Psoas muscle (tissue), 8 donors: ENCODE results near the gene ADCY1. TPM values are rescaled to one million over a fixed set of nuclear protein-coding genes. Genes with fewer than 3 reads are reported as not detected.

ENCODE experiments used
- ATAC-seq, 4 donors: fragments of 200-7000 bp; cut with Tn5 transposase; one replicate each; pipeline ENCODE4 v1.9.1; 2020; ENCODE audit warnings: moderate library complexity in 3 of 4, mild to moderate bottlenecking in 2 of 4
- DNase-seq, 2 donors: peaks; one replicate each; pipeline ENCODE4 v3.0.0-alpha.2; 2020
- H3K27ac ChIP-seq: fragments of 200-600 bp; one replicate; pipeline ENCODE4 v1.8.0; 2022
- H3K27me3 ChIP-seq, 3 donors: fragments of 200-600 bp in 1 of 3; one replicate each; pipeline versions ENCODE4 v1.6.1 to v1.8.0; 2013 to 2022; ENCODE audit warnings: low read length in 2 of 3, mild to moderate bottlenecking in 2 of 3, moderate library complexity in 1 of 3; ENCODE audit not compliant: insufficient read depth in 3 of 3
- H3K36me3 ChIP-seq, 2 donors: fragments of 200-600 bp in 1 of 2; one replicate each; pipeline versions ENCODE4 v1.6.1 to v1.8.0; 2013 to 2022; ENCODE audit warnings: low read depth in 1 of 2, mild to moderate bottlenecking in 1 of 2, moderate library complexity in 1 of 2; ENCODE audit not compliant: insufficient read depth in 1 of 2
- H3K4me1 ChIP-seq: fragments of 200-600 bp; one replicate; pipeline ENCODE4 v1.8.0; 2022
- H3K4me3 ChIP-seq: fragments of 200-600 bp; one replicate; pipeline ENCODE4 v1.8.0; 2022; ENCODE audit warnings: mild to moderate bottlenecking
- H3K9me3 ChIP-seq: fragments of 200-600 bp; one replicate; pipeline ENCODE4 v1.8.0; 2022
- WGBS, 3 donors: extraction: QIAGEN DNeasy Blood & Tissue Kit; methylation state at CpG; one replicate each; pipeline versions ENCODE4 v1.1.6 to v1.1.7; 2013; 5-methylcytosine and 5-hydroxymethylcytosine counted together
- intact Hi-C, 2 donors: fragments of 100-400 bp; cut with DNase I; formaldehyde crosslinking; loops; one replicate each; pipeline versions ENCODE4 v1.11.0 to v1.14.2; 2022
- polyA plus RNA-seq, 3 donors: library from polyadenylated mRNA; stranded (reverse); fragments of 200-250 nt; gene quantifications; one replicate each; pipeline ENCODE4 v1.2.3, GENCODE V29; 2013
- total RNA-seq, 4 donors: library from RNA; stranded (reverse); fragmentation: NEBNext Ultra II Directional in 2 of 4; extraction: Animal tissue kit (Norgen Biotek cat#: 25700) in 2 of 4; gene quantifications; one replicate each; pipeline versions ENCODE4 v1.2.1 to v1.2.4, GENCODE V29; 2021 to 2023
- TF ChIP-seq, protein P1 (sequence below): fragments of 200-600 bp; IDR thresholded peaks from one replicate; pipeline ENCODE4 v1.8.0; 2022; ENCODE audit warnings: antibody characterized with exemption
- donor health status: healthy with polysubstance abuse.
- donor health status: DM: no; HTN: no; CAD: no; lungs with moderate emphysema.
- donor health status: Bipolar disorder and iron deficiency.
- donor health status: healthy.
- donor health status: DM: yes; HTN: yes; CAD: no.
- donor health status: DM: no; HTN: no; CAD: no.
- donor health status: DM: no; HTN: no; CAD: no.
- donor health status: DM: yes; HTN: yes; CAD: no.

Gene ADCY1
- total and polyA plus RNA-seq, 7 donors, result 1.3 to 4.3 (median 2.2) TPM

DNA sequence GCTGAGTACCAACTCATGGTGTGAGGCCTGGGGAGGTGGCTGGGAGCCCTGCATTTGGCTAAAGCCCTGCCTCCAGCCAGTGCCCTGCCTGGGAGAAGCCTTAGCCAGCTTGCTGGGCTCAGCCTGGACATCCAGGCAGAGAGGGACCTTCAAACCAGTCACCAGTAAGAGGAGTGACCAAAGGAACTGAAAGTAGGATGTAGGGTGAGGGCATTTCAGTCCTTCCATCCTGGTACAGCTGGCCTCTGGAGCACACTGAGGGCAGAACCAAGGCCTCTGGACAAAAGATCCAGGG lies 124.8 kb downstream of the ADCY1 start:
- no peaks in the 10 kb centered on the region for H3K9me3 ChIP-seq
- no peaks in the 10 kb centered on the region for H3K36me3 ChIP-seq
- H3K4me3 ChIP-seq, result no peak overlapping the region
- no peak overlapping the region for H3K27ac ChIP-seq
- TF ChIP-seq, protein P1, sequence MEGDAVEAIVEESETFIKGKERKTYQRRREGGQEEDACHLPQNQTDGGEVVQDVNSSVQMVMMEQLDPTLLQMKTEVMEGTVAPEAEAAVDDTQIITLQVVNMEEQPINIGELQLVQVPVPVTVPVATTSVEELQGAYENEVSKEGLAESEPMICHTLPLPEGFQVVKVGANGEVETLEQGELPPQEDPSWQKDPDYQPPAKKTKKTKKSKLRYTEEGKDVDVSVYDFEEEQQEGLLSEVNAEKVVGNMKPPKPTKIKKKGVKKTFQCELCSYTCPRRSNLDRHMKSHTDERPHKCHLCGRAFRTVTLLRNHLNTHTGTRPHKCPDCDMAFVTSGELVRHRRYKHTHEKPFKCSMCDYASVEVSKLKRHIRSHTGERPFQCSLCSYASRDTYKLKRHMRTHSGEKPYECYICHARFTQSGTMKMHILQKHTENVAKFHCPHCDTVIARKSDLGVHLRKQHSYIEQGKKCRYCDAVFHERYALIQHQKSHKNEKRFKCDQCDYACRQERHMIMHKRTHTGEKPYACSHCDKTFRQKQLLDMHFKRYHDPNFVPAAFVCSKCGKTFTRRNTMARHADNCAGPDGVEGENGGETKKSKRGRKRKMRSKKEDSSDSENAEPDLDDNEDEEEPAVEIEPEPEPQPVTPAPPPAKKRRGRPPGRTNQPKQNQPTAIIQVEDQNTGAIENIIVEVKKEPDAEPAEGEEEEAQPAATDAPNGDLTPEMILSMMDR, result no peak
- ATAC-seq (no peak), DNase-seq (no peak)
- H3K27me3 ChIP-seq, result no peaks in the 10 kb centered on the region
- intact Hi-C loops, result no loop called here
- no peaks in the 10 kb centered on the region for H3K4me1 ChIP-seq

DNA sequence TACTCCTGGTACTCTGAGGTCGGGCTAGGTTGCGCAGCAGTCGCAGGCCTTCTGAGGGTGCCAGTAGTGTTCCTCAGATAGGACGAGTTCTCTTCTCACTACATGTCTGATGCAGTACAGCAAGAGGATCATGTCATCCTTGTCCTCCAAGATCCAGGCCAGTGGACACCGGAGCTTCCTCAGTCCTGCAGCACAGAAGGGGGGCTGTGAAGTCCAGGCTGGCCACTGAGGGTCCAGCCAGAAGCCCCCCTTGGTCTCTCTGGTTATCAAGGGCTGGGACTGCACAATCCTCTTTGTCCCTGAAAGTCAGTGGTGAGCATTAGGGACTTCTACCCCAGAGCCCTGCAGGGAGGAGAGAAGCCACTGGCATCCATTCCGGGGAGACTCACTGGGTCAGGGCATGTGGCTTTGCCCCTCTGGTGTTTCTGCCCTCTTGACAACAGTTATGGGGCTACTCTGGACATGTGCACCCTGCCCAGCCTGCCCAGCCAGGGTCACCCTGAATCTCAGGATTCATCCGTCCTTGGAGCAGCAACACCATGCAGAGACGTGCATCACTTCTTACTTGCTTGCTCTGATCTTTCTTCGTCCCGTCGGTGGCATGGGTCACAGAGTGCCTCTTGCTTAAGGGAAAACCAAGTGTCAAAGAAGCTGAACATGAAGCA lies 125.7 kb downstream of the ADCY1 start:
- intact Hi-C loops, result no loop called here
- TF ChIP-seq, protein P1, result no peak
- no peak overlapping the region for H3K4me3 ChIP-seq
- H3K36me3 ChIP-seq, result no peaks in the 10 kb centered on the region
- no peak for DNase-seq
- H3K27me3 ChIP-seq, result no peaks in the 10 kb centered on the region
- no peak overlapping the region for H3K27ac ChIP-seq
- ATAC-seq, result no peak
- no peaks in the 10 kb centered on the region for H3K4me1 ChIP-seq
- no peaks in the 10 kb centered on the region for H3K9me3 ChIP-seq
- 87 to 91% (median 89%) methylated on average over 11 of the region's 11 CpGs for WGBS, 3 donors

DNA sequence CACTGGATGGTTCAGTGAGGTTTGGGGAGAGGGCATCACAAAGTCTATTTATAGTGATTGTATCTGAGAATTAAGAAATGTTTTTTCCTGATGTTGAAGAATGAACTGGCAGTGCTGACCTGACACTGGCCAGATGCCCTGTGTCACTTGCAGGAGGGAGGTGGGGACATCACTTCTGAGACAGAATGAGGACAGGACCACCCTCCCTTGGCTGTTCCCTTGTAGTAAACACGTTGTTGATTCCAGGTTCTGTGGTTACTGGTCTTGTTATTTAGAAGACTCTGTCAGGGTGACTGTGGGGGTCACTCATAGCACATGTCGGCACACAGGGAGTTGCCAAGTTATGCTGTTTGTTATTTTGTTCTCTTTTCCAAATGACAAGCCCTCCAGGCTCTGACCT lies 126.4 kb downstream of the ADCY1 start:
- WGBS, 3 donors, result 18 to 23% (median 21%) methylated on average over 2 of the region's 2 CpGs
- Histone ChIP-seq H3K4me1 (no peaks in the 10 kb centered on the region), H3K27ac (no peak overlapping the region), H3K27me3 (no peaks in the 10 kb centered on the region), H3K4me3 (no peak overlapping the region), H3K9me3 (no peaks in the 10 kb centered on the region), H3K36me3 (no peaks in the 10 kb centered on the region)
- peak in 2 of 4 donors; percentile 24 for ATAC-seq
- intact Hi-C loops, result no loop called here
- TF ChIP-seq, protein P1, result no peak
- DNase-seq, result peak in 1 of 2 donors; percentile 55

DNA sequence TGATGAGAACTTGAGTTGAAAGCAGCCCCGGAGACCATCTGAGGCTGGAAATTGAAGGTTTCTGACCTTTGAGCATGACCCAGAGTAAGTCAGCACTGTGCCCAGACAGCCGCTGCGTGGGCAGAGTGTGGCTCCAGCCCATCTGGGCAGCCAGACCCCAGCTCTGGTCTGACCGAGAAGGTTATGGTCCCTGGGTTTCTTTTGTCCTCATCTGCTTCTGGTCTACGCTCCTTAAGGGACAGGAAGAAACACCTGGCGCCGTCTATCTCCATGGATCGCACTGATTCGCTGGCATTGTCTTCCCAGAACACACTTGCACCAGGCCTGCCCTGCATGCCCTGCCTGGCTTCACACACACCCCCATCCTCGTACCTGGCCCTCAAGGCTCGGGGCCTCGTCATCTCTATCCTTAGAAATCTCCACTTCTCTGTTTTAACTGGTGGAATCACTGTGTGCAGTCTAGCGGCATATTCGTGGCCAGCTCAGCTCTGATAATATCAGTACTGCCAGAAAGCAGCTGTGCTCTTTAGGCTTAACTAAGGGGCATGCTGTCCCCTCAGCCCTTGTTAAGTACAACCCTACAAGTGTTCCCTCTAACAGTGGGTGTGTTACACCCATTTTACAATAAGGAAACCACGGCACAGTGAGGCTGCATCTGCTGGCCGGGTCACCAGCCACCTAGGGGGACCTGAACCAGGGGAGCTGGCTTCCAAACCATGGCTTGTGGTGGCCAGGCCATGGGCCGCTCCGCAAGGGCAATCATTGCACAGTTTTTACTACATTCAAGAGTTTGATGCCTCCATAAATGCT lies 127.7 kb downstream of the ADCY1 start:
- H3K27ac ChIP-seq, result no peak overlapping the region
- WGBS, 3 donors, result 66 to 77% (median 67%) methylated on average over 18 of the region's 18 CpGs
- H3K4me3 ChIP-seq, result no peak overlapping the region
- intact Hi-C loops, result no loop called here
- H3K36me3 ChIP-seq, result no peaks in the 10 kb centered on the region
- H3K9me3 ChIP-seq, result no peaks in the 10 kb centered on the region
- DNase-seq (no peak), ATAC-seq (peak in 2 of 4 donors; percentile 20)
- H3K27me3 ChIP-seq, result no peaks in the 10 kb centered on the region
- no peaks in the 10 kb centered on the region for H3K4me1 ChIP-seq
- TF ChIP-seq, protein P1, result no peak
